SU-DHL-6 (cell line): ENCODE results near the gene RSPRY1.
"Not testable (repeated sequence)": the region's sequence is repeated elsewhere in the genome, so short reads cannot be mapped to it uniquely, and the experiment has no call there.

Experiments used
- H2AFZ ChIP-seq: fragments of 200-600 bp; sonication (generic); 2 replicates; pipeline ENCODE4 v1.6.1; 2014; ENCODE audit warnings: low read depth, mild to moderate bottlenecking, moderate library complexity, mixed read lengths, antibody characterized with exemption, low read length; ENCODE audit not compliant: severe bottlenecking
- H3F3A ChIP-seq: fragments of 200-600 bp; shearing (Covaris generic); 2 replicates; pipeline ENCODE4 v1.6.0; 2016; ENCODE audit warnings: antibody characterized with exemption, mild to moderate bottlenecking; ENCODE audit not compliant: insufficient read depth
- H3K27ac ChIP-seq: fragments of 200-600 bp; sonication (generic); 2 replicates; pipeline ENCODE4 v1.5.1; 2016; ENCODE audit warnings: low read depth, mild to moderate bottlenecking, low read length, moderate library complexity, mixed read lengths
- H3K27me3 ChIP-seq: fragments of 200-600 bp; sonication (generic), shearing (Covaris generic); 2 replicates; pipeline ENCODE4 v1.6.0; 2014; ENCODE audit warnings: mild to moderate bottlenecking, low read length
- H3K36me3 ChIP-seq: fragments of 200-600 bp; sonication (generic); 2 replicates; pipeline ENCODE4 v1.6.1; 2014; ENCODE audit warnings: mild to moderate bottlenecking, low read length, mixed read lengths
- H3K4me2 ChIP-seq: fragments of 300-600, 200-600 bp; shearing (Covaris generic), sonication (generic); 2 replicates; pipeline ENCODE4 v1.6.0; 2014; ENCODE audit warnings: low read length, low read depth, mild to moderate bottlenecking; ENCODE audit not compliant: poor library complexity, severe bottlenecking
- H3K4me3 ChIP-seq: fragments of 200-600 bp; sonication (generic); 2 replicates; pipeline ENCODE4 v1.5.1; 2014; ENCODE audit warnings: antibody characterized with exemption, low read length, mild to moderate bottlenecking, mixed read lengths; ENCODE audit not compliant: insufficient read depth, poor library complexity, severe bottlenecking
- H3K79me2 ChIP-seq: fragments of 200-600 bp; sonication (generic); 2 replicates; pipeline ENCODE4 v1.6.1; 2014; ENCODE audit warnings: mild to moderate bottlenecking, low read length, moderate library complexity; ENCODE audit not compliant: insufficient read depth
- H3K9ac ChIP-seq: fragments of 200-600 bp; sonication (generic); 2 replicates; pipeline ENCODE4 v1.7.0; 2014; ENCODE audit warnings: mild to moderate bottlenecking, low read length
- H3K9me2 ChIP-seq: fragments of 200-600 bp; sonication (generic); replicated peaks from 2 replicates; pipeline ENCODE4 v1.6.1; 2014; ENCODE audit warnings: low read length; ENCODE audit not compliant: insufficient read depth
- H3K9me3 ChIP-seq: fragments of 200-600 bp; sonication (generic); 2 replicates; pipeline ENCODE4 v1.6.1; 2014; ENCODE audit warnings: low read length, mixed read lengths; ENCODE audit not compliant: insufficient read depth
- H4K20me1 ChIP-seq: fragments of 200-600 bp; sonication (generic); 2 replicates; pipeline ENCODE4 v1.6.1; 2014; ENCODE audit warnings: low read depth, mild to moderate bottlenecking, antibody characterized with exemption, low read length, moderate library complexity, mixed read lengths
- EZH2phosphoT487 ChIP-seq: fragments of 200-600 bp; sonication (generic), shearing (Covaris generic); conservative IDR thresholded peaks from 2 replicates; pipeline ENCODE4 v1.6.1; 2018; ENCODE audit warnings: mild to moderate bottlenecking, antibody characterized with exemption, low read length, moderate library complexity, mixed read lengths
- TF ChIP-seq, protein P1 (sequence below): fragments of 200-600 bp; sonication (generic); IDR thresholded peaks from one replicate; pipeline ENCODE4 v1.5.1; 2017; ENCODE audit warnings: antibody characterized with exemption, mild to moderate bottlenecking, low read length, moderate library complexity; ENCODE audit not compliant: insufficient read depth, poor library complexity, severe bottlenecking

Gene RSPRY1

DNA sequence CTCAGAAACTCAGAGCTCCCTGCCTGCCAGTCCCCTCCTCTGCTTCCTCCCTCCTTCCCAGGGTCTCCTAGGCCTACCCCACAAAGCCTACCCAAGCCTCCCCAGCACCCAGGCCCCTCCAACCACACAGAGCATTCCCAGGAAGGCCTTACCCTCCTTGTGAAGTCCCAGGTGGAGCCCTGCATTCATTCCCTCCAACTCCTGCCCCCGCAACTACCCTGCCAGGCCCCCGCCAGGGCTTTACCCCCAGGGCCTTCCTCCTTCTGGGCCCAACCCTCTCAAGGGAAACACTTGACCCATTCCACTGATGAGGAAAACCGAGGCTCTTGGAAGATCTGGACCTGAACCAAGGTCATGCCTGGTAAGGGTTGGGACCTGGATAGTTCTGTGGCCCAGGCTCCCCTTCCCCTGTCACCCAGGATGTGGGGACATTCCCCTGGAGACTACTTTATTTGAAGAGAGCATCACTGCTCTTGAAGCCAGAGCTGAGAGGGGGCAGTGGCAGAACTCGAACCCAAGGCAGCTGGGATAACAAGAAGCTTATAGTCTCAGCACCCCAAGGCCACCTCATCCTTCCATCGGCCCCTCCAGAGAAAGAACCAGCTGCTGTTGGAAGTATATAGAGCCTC lies 85.9 kb downstream of the RSPRY1 start:
- no peak overlapping the region for H3K4me2 ChIP-seq
- no peaks in the 10 kb centered on the region for H3K9me3 ChIP-seq
- no peak overlapping the region for H3K9ac ChIP-seq
- no peaks in the 10 kb centered on the region for H3K9me2 ChIP-seq
- no peak overlapping the region for H3K4me3 ChIP-seq
- TF ChIP-seq EZH2phosphoT487: no peak
- TF ChIP-seq, protein P1, sequence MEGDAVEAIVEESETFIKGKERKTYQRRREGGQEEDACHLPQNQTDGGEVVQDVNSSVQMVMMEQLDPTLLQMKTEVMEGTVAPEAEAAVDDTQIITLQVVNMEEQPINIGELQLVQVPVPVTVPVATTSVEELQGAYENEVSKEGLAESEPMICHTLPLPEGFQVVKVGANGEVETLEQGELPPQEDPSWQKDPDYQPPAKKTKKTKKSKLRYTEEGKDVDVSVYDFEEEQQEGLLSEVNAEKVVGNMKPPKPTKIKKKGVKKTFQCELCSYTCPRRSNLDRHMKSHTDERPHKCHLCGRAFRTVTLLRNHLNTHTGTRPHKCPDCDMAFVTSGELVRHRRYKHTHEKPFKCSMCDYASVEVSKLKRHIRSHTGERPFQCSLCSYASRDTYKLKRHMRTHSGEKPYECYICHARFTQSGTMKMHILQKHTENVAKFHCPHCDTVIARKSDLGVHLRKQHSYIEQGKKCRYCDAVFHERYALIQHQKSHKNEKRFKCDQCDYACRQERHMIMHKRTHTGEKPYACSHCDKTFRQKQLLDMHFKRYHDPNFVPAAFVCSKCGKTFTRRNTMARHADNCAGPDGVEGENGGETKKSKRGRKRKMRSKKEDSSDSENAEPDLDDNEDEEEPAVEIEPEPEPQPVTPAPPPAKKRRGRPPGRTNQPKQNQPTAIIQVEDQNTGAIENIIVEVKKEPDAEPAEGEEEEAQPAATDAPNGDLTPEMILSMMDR: no peak
- no peaks in the 10 kb centered on the region for H4K20me1 ChIP-seq
- H3K36me3 ChIP-seq: no peaks in the 10 kb centered on the region
- no peaks in the 10 kb centered on the region for H3K27me3 ChIP-seq
- H2AFZ ChIP-seq: no peak overlapping the region
- no peak overlapping the region for H3K27ac ChIP-seq
- no peaks in the 10 kb centered on the region for H3K79me2 ChIP-seq
- H3F3A ChIP-seq: no peaks in the 10 kb centered on the region

- no peaks in the 10 kb centered on the region for H3K27me3 ChIP-seq
- no peaks in the 10 kb centered on the region for H3F3A ChIP-seq
- TF ChIP-seq, protein P1: no peak
- TF ChIP-seq EZH2phosphoT487: no peak
- H3K9me3 ChIP-seq: no peaks in the 10 kb centered on the region
- H3K9ac ChIP-seq: no peak overlapping the region
- H3K79me2 ChIP-seq: no peaks in the 10 kb centered on the region
- no peaks in the 10 kb centered on the region for H4K20me1 ChIP-seq
- no peak overlapping the region for H3K4me3 ChIP-seq
- no peak overlapping the region for H2AFZ ChIP-seq
- no peaks in the 10 kb centered on the region for H3K9me2 ChIP-seq
- no peaks in the 10 kb centered on the region for H3K36me3 ChIP-seq
- H3K27ac ChIP-seq: no peak overlapping the region
- H3K4me2 ChIP-seq: no peak overlapping the region
Observed at GRCh38 chr16:57273359-57273758, 87.2 kb downstream of the RSPRY1 start.

- Histone ChIP-seq H3K9me3 (no peaks in the 10 kb centered on the region), H3K79me2 (no peaks in the 10 kb centered on the region), H3K4me3 (no peak overlapping the region), H3K36me3 (no peaks in the 10 kb centered on the region), H3K9me2 (no peaks in the 10 kb centered on the region), H3K9ac (no peak overlapping the region), H3F3A (no peaks in the 10 kb centered on the region), H3K4me2 (no peak overlapping the region), H3K27ac (no peak overlapping the region), H4K20me1 (no peaks in the 10 kb centered on the region), H2AFZ (no peak overlapping the region), H3K27me3 (no peaks in the 10 kb centered on the region)
- TF ChIP-seq, protein P1: no peak
- no peak for TF ChIP-seq EZH2phosphoT487
Observed at GRCh38 chr16:57273826-57274225, 87.7 kb downstream of the RSPRY1 start.

DNA sequence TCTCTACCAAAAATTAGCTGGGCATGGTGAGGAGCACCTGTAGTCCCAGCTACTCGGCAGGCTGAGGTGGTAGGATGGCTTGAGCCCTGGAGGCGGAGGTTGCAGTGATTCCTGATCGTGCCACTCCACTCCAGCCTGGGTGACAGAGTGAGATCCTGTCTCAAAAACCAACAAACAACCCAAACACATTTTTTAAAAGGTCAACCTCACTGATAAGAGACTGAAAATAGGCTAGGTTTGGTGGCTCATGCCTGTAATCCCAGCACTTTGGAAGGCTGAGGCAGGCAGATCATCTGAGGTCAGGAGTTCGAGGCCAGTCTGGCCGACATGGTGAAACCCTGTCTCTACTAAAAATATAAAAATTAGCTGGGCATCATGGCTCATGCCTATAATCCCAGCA lies 89.8 kb downstream of the RSPRY1 start:
- H3K9ac ChIP-seq, H3K9me3 ChIP-seq, H3K4me2 ChIP-seq, H3K9me2 ChIP-seq, H3K27me3 ChIP-seq, H4K20me1 ChIP-seq, H3F3A ChIP-seq, H3K4me3 ChIP-seq, H3K27ac ChIP-seq, H3K36me3 ChIP-seq, H3K79me2 ChIP-seq, H2AFZ ChIP-seq: not testable (repeated sequence)
